GM19193 (cell line): ENCODE results near the gene CIAO2A.

Source experiments
- POLR2A ChIP-seq: IDR thresholded peaks from 4 replicates; pipeline ENCODE4 v1.6.1; 2011; ENCODE audit not compliant: insufficient read depth, insufficient read length; ENCODE audit errors: extremely low read depth

Gene CIAO2A

GRCh38 chr15:64092864-64093626, 593 bp downstream of the CIAO2A start:
- TF ChIP-seq POLR2A = no peak

- no peak for TF ChIP-seq POLR2A
Observed at GRCh38 chr15:64092075-64092820, 1.4 kb downstream of the CIAO2A start.

DNA sequence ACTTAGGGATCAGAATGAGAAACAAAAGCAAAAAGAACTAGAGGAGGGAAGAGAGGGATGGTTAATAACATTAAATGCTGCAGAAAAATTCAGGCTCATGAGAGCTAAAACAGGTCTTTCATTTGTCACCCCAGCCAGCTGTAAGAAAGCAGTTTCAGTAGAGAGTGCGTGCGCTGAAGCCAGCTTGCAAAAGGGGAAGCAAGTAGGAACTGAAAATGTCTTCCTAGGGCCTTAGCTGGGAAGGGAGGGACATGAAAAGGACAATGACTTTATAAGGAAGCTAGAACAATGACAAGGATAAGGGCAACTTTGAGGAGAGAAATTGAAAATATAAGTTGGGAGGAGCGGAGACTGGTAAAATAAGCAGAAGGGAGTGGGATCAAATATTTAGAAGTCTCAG, 3.1 kb downstream of the CIAO2A start:
- TF ChIP-seq POLR2A = no peak

GRCh38 chr15:64089543-64090280, 3.9 kb downstream of the CIAO2A start:
- TF ChIP-seq POLR2A = no peak

GRCh38 chr15:64082757-64083156, 10.9 kb downstream of the CIAO2A start:
- no peak for TF ChIP-seq POLR2A

- TF ChIP-seq POLR2A = no peak
Observed at GRCh38 chr15:64072812-64073211, 20.8 kb downstream of the CIAO2A start.

DNA sequence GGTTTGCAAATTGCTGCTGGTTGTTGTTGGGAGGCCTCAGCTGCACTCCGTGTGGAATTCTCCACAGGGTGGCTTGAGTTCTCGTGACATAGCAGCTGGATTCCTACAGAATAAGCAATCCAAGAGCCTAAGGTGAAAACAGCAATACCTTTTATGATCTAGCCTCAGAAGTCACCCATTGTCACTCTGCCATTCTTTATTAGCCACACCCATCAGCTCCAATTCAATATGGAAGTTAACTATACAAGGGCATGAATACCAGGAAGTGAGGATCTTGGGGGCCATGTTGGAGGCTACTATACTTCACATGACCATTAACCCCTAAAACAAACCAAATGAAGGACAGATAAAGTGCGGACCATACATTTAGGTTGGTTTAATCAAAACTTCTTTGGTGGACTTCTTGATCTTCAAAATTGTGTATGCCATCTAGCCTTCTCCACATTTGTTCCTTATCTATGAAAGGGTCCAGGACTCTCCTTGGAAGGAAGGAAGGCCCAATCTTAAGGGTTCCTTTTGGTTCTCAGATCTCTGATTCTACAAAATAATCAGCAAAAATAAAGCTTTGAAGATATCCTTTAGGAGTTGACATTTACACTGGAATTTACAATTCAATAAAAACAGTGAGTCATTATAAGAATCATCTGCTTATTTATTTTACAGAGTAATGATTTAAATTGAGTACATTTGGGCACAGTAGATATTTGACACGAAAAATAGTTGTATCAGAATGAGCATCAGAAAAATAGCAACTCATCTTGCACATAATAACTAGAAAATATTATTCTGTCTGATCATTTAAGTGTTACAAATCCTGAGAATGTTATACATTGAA, 21.5 kb downstream of the CIAO2A start:
- no peak for TF ChIP-seq POLR2A

GRCh38 chr15:64070965-64071851, 22.4 kb downstream of the CIAO2A start:
- no peak for TF ChIP-seq POLR2A

DNA sequence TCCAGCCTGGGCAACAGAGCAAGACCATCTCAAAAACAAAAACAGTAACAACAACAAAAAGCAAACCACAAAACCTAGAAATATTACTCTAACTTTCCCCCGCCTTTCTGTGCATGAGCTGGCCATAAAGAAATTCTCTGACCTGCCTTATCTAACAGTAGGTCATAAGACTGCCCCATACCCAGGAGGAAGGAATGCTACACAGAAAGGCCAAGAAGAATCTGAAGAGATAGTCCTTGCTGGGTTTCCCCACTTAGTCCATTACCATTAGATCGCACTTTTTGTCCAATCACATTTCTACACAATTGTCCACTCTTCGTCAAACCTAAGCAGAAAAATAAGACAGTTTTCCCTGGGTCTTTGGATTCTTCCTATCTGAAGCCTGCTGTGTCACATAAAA, 23.5 kb downstream of the CIAO2A start:
- TF ChIP-seq POLR2A = no peak

DNA sequence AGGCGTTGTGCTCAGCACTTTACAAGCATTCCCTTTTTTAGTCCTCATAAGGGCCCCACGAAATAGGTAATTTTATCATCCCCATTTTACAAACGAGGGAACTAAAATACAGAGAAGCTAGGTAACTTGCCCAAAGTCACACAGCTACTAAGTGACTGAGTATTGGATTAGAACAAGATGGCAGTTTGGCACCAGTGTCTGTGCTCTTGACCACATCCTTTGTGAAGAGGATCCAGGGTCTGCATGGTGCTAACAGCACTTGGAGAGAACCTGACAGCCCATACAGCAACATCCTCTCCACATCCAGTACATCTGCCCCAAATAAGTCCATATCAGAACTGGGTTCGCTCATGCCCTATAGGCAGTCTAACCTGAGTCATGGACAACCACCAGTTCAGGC, 25.5 kb downstream of the CIAO2A start:
- no peak for TF ChIP-seq POLR2A

DNA sequence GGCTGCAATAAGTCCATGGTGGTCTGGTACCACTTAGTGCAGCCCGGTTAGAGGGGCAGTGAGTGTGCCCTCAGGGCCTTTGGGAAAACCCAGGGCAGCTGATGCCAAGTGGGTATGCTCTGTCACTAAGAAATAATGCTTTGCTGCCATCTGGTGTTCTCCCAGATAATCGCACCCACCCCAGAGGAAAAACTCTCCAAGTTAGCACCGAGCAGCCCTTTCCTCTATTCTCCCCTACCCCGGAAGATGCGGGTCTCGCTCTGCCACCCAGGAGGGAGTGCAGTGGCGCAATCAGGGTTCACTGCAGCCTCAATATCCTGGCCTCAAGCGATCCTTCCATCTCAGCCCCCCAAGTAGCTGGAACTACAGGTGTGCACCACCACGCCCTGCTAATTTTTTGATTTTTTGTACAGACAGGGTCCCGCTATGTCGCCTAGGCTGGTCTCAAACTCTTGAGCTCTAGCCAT, 26.0 kb downstream of the CIAO2A start:
- TF ChIP-seq POLR2A = no peak

DNA sequence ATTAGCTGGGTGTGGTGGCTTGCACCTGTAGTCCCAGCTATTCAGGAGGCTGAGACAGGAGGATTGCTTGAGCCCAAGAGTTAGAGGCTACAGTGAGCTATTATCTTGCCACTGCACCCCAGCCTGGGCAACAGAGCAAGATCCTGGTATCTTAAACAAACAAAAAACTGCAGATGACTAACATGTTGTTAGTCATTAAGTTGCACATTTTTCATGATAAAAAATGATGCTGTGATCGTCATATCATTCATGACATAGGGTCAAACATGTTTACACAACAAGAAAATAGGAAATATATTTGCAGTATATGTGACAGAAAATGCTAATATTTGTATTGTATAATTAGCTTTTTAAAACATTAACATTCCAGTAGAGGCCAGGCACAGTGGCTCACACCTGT, 27.2 kb downstream of the CIAO2A start:
- TF ChIP-seq POLR2A = no peak

DNA sequence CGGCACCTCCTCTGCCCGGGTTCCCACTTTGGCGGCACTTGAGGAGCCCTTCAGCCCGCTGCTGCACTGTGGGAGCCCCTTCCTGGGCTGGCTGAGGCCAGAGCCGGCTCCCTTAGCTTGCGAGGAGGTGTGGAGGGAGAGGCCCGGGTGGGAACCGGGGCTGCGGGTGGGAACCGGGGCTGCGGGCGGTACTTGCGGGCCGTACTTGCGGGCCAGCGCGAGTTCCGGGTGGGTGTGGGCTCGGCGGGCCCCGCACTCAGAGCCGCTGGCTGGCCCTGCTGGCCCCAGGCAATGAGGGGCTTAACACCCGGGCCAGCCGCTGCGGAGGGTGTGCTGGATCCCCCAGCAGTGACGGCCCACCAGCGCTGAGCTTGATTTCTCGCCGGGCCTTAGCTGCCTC, 32.9 kb downstream of the CIAO2A start:
- TF ChIP-seq POLR2A = no peak

- TF ChIP-seq POLR2A = no peak
Observed at GRCh38 chr15:64058279-64058678, 35.4 kb downstream of the CIAO2A start.
